GM23338 (cell line): ENCODE results near the gene MINDY4.

Source experiments
- CREB1 ChIP-seq: fragments of 250-450 bp; sonication (Bioruptor Pico); IDR thresholded peaks from 2 replicates; pipeline ENCODE4 v1.5.0; 2020; ENCODE audit warnings: low read depth, mild to moderate bottlenecking, moderate library complexity
- EZH2 ChIP-seq: fragments of 200-600 bp; sonication (generic); IDR thresholded peaks from one replicate; pipeline ENCODE4 v1.8.0; 2017; ENCODE audit warnings: antibody characterized with exemption, mild to moderate bottlenecking, low read depth; ENCODE audit not compliant: unreplicated experiment
- EZH2phosphoT487 ChIP-seq: fragments of 200-600 bp; sonication (generic); IDR thresholded peaks from one replicate; pipeline ENCODE4 v1.8.1; 2018; ENCODE audit warnings: antibody characterized with exemption; ENCODE audit not compliant: unreplicated experiment
- JUNB ChIP-seq: IDR thresholded peaks from one replicate; pipeline ENCODE4 v1.6.1; 2016; ENCODE audit warnings: antibody characterized with exemption; ENCODE audit not compliant: unreplicated experiment
- NANOG ChIP-seq: IDR thresholded peaks from 2 replicates; pipeline ENCODE4 v1.6.1; 2016; ENCODE audit warnings: antibody characterized with exemption, borderline replicate concordance
- POLR2AphosphoS5 ChIP-seq: IDR thresholded peaks from 2 replicates; pipeline ENCODE4 v1.6.1; 2016; ENCODE audit warnings: antibody characterized with exemption, low read depth
- STAT1 ChIP-seq: IDR thresholded peaks from one replicate; pipeline ENCODE4 v1.6.1; 2016; ENCODE audit warnings: antibody characterized with exemption; ENCODE audit not compliant: unreplicated experiment
- ZNF114 ChIP-seq: fragments of 250-450 bp; sonication (Bioruptor Pico); IDR thresholded peaks from 2 replicates; pipeline ENCODE4 v1.5.0; 2020; ENCODE audit warnings: mild to moderate bottlenecking, moderate library complexity
- ZNF331 ChIP-seq: fragments of 250-450 bp; sonication (Bioruptor Pico); IDR thresholded peaks from 2 replicates; pipeline ENCODE4 v1.5.0; 2020; ENCODE audit warnings: low read depth, mild to moderate bottlenecking, moderate library complexity
- TF ChIP-seq, protein P1 (sequence below): IDR thresholded peaks from one replicate; pipeline ENCODE4 v1.6.1; 2018; ENCODE audit warnings: antibody characterized with exemption; ENCODE audit not compliant: unreplicated experiment
- TF ChIP-seq, protein P2 (sequence below), 2 experiments: fragments of 200-600 bp in 1 of 2; sonication (generic) in 1 of 2; conservative IDR thresholded peaks; 2 replicates each; pipeline versions ENCODE4 v1.5.1 to v1.6.1; 2016 to 2017; ENCODE audit warnings: antibody characterized with exemption in 2 of 2, low read depth in 2 of 2, mild to moderate bottlenecking in 2 of 2, moderate library complexity in 1 of 2
- TF ChIP-seq, protein P3 (sequence below): IDR thresholded peaks from 2 replicates; pipeline ENCODE4 v1.6.1; 2016; ENCODE audit warnings: antibody characterized with exemption

DNA sequence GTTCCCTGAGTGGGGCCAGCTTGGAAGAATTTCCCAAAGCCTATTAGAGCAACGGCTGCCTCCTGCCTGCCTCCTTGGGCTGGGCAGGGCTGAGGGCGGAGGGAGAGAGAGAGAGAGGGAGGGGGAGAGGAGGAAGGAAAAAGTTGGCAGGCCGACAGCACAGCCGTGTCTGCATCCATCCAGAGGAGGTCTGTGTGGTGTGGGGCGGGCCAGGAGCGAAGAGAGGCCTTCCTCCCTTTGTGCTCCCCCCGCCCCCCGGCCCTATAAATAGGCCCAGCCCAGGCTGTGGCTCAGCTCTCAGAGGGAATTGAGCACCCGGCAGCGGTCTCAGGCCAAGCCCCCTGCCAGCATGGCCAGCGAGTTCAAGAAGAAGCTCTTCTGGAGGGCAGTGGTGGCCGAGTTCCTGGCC lies 140.3 kb downstream of the MINDY4 start, which contains the start of gene AQP1:
- TF ChIP-seq, protein P1, sequence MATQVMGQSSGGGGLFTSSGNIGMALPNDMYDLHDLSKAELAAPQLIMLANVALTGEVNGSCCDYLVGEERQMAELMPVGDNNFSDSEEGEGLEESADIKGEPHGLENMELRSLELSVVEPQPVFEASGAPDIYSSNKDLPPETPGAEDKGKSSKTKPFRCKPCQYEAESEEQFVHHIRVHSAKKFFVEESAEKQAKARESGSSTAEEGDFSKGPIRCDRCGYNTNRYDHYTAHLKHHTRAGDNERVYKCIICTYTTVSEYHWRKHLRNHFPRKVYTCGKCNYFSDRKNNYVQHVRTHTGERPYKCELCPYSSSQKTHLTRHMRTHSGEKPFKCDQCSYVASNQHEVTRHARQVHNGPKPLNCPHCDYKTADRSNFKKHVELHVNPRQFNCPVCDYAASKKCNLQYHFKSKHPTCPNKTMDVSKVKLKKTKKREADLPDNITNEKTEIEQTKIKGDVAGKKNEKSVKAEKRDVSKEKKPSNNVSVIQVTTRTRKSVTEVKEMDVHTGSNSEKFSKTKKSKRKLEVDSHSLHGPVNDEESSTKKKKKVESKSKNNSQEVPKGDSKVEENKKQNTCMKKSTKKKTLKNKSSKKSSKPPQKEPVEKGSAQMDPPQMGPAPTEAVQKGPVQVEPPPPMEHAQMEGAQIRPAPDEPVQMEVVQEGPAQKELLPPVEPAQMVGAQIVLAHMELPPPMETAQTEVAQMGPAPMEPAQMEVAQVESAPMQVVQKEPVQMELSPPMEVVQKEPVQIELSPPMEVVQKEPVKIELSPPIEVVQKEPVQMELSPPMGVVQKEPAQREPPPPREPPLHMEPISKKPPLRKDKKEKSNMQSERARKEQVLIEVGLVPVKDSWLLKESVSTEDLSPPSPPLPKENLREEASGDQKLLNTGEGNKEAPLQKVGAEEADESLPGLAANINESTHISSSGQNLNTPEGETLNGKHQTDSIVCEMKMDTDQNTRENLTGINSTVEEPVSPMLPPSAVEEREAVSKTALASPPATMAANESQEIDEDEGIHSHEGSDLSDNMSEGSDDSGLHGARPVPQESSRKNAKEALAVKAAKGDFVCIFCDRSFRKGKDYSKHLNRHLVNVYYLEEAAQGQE: no peak
- TF ChIP-seq, protein P2, sequence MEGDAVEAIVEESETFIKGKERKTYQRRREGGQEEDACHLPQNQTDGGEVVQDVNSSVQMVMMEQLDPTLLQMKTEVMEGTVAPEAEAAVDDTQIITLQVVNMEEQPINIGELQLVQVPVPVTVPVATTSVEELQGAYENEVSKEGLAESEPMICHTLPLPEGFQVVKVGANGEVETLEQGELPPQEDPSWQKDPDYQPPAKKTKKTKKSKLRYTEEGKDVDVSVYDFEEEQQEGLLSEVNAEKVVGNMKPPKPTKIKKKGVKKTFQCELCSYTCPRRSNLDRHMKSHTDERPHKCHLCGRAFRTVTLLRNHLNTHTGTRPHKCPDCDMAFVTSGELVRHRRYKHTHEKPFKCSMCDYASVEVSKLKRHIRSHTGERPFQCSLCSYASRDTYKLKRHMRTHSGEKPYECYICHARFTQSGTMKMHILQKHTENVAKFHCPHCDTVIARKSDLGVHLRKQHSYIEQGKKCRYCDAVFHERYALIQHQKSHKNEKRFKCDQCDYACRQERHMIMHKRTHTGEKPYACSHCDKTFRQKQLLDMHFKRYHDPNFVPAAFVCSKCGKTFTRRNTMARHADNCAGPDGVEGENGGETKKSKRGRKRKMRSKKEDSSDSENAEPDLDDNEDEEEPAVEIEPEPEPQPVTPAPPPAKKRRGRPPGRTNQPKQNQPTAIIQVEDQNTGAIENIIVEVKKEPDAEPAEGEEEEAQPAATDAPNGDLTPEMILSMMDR (conservative IDR thresholded peaks at IDR 0.05; ENCODE audit: low read depth in 2 of 2): no peak
- TF ChIP-seq EZH2: no peak
- no peak for TF ChIP-seq POLR2AphosphoS5
- no peak for TF ChIP-seq STAT1
- no peak for TF ChIP-seq CREB1 (CRISPR knock-in tag)
- no peak for TF ChIP-seq EZH2phosphoT487
- TF ChIP-seq ZNF331: no peak
- TF ChIP-seq NANOG: no peak
- TF ChIP-seq JUNB: no peak
- no peak for TF ChIP-seq ZNF114 (CRISPR knock-in tag)
- TF ChIP-seq, protein P3, sequence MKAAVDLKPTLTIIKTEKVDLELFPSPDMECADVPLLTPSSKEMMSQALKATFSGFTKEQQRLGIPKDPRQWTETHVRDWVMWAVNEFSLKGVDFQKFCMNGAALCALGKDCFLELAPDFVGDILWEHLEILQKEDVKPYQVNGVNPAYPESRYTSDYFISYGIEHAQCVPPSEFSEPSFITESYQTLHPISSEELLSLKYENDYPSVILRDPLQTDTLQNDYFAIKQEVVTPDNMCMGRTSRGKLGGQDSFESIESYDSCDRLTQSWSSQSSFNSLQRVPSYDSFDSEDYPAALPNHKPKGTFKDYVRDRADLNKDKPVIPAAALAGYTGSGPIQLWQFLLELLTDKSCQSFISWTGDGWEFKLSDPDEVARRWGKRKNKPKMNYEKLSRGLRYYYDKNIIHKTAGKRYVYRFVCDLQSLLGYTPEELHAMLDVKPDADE: no peak
